Esophagus muscularis mucosa (tissue), 3 donors: ENCODE results near the gene PDCL3.

Source experiments
- CTCF ChIP-seq, 3 experiments: fragments of 200-600 bp in 2 of 3; fragments of 450-650 bp in 1 of 3; sonication (generic) in 2 of 3; IDR thresholded peaks; one replicate each; pipeline ENCODE4 v1.5.1; 2017 to 2019; ENCODE audit warnings: antibody characterized with exemption in 3 of 3, mild to moderate bottlenecking in 2 of 3, moderate library complexity in 1 of 3
- POLR2A ChIP-seq: fragments of 450-650 bp; IDR thresholded peaks from one replicate; pipeline ENCODE4 v1.6.1; 2017; ENCODE audit warnings: antibody characterized with exemption, moderate library complexity, mild to moderate bottlenecking, low read depth

- TF ChIP-seq CTCF (IDR thresholded peaks at IDR 0.05) (no peak), POLR2A (no peak)
Observed at GRCh38 chr2:100568989-100569388, 6.2 kb downstream of the PDCL3 start.
